Measurements from ENCODE around the gene DNAJC4. TPM values are rescaled to one million over a fixed set of nuclear protein-coding genes. Genes with fewer than 3 reads are reported as not detected.

The DNAJC4 gene
- total RNA-seq, 1 experiment from 2014 or later, result 11.1 TPM

GRCh38 chr11:64208086-64208795 is 22.1 kb upstream of the DNAJC4 start:
- DNase-seq (ENCODE audit: low read depth), result no peak

- DNase-seq (ENCODE audit: low read depth), result no peak
Observed at GRCh38 chr11:64208796-64209562, 21.4 kb upstream of the DNAJC4 start.

- DNase-seq (ENCODE audit: low read depth), result no peak
Observed at GRCh38 chr11:64209563-64209843, 20.8 kb upstream of the DNAJC4 start.

- no peak for DNase-seq (ENCODE audit: low read depth)
Observed at GRCh38 chr11:64210301-64211020, 19.9 kb upstream of the DNAJC4 start.

- DNase-seq (ENCODE audit: low read depth), result no peak
Observed at GRCh38 chr11:64211181-64211872, 19.0 kb upstream of the DNAJC4 start.

- no peak for DNase-seq (ENCODE audit: low read depth)
Observed at GRCh38 chr11:64216879-64217278, 13.5 kb upstream of the DNAJC4 start.

- no peak for DNase-seq (ENCODE audit: low read depth)
Observed at GRCh38 chr11:64218628-64219353, 11.6 kb upstream of the DNAJC4 start.

GRCh38 chr11:64219354-64219684 is 11.0 kb upstream of the DNAJC4 start:
- DNase-seq (ENCODE audit: low read depth), result no peak

- DNase-seq (ENCODE audit: low read depth), result no peak
Observed at GRCh38 chr11:64219755-64220154, 10.6 kb upstream of the DNAJC4 start.

- DNase-seq (ENCODE audit: low read depth), result no peak
Observed at GRCh38 chr11:64220271-64220670, 10.1 kb upstream of the DNAJC4 start.

- no peak for DNase-seq (ENCODE audit: low read depth)
Observed at GRCh38 chr11:64220798-64221197, 9.6 kb upstream of the DNAJC4 start.

- DNase-seq (ENCODE audit: low read depth), result no peak
Observed at GRCh38 chr11:64222651-64223000, 7.7 kb upstream of the DNAJC4 start.

- no peak for DNase-seq (ENCODE audit: low read depth)
Observed at GRCh38 chr11:64223001-64223651, 7.2 kb upstream of the DNAJC4 start.

GRCh38 chr11:64224151-64224890 is 6.0 kb upstream of the DNAJC4 start:
- no peak for DNase-seq (ENCODE audit: low read depth)

GRCh38 chr11:64224891-64225607 is 5.3 kb upstream of the DNAJC4 start:
- no peak for DNase-seq (ENCODE audit: low read depth)

GRCh38 chr11:64225608-64226506 is 4.5 kb upstream of the DNAJC4 start, which contains the start of the genes NUDT22 and TRPT1:
TSS of gene NUDT22 (plus strand) at chr11:64226274. CDS start at chr11:64226653, 379 bp downstream.
TSS of gene TRPT1 (minus strand) at chr11:64226186. CDS start at chr11:64225860, 326 bp downstream.
- peak; percentile 83 for DNase-seq (ENCODE audit: low read depth)

GRCh38 chr11:64226507-64227051 is 3.8 kb upstream of the DNAJC4 start:
- DNase-seq (ENCODE audit: low read depth), result peak; percentile 60

Measured in HT1080 (cell line).